Measurements from ENCODE around the gene TRIP13. TPM values are rescaled to one million over a fixed set of nuclear protein-coding genes. Genes with fewer than 3 reads are reported as not detected.

TRIP13 gene
- total RNA-seq, 1 experiment from 2014 or later: 80.4 TPM

Other genes with a start within 250 kb of the TRIP13 start
- 0.72 and 0.98 TPM in 2 replicates for gene TPPP, start 199.5 kb upstream of the TRIP13 start, total RNA-seq (2014; rRNA removed; shearing (Covaris generic))
- not detected in 2 replicates for gene ZDHHC11B, start 108.2 kb upstream of the TRIP13 start, total RNA-seq (2014; rRNA removed; shearing (Covaris generic))
- 0.12 and 0.29 TPM in 2 replicates for gene ZDHHC11, start 41.9 kb upstream of the TRIP13 start, total RNA-seq (2014; rRNA removed; shearing (Covaris generic))
- gene BRD9, start 83 bp upstream of the TRIP13 start, total RNA-seq (2014; rRNA removed; shearing (Covaris generic)): 24.0 and 27.9 TPM in 2 replicates
- gene NKD2, start 115.9 kb downstream of the TRIP13 start, total RNA-seq (2014; rRNA removed; shearing (Covaris generic)): 24.6 and 27.2 TPM in 2 replicates
- 0.98 and 1.4 TPM in 2 replicates for gene SLC12A7, start 219.2 kb downstream of the TRIP13 start, total RNA-seq (2014; rRNA removed; shearing (Covaris generic))

Data from RPMI7951 (cell line).